Gastrocnemius medialis (tissue), 4 donors: ENCODE results near the gene MTIF2. TPM values are rescaled to one million over a fixed set of nuclear protein-coding genes. Genes with fewer than 3 reads are reported as not detected.
"Not testable (repeated sequence)": the region's sequence is repeated elsewhere in the genome, so short reads cannot be mapped to it uniquely, and the experiment has no call there.

Experiments used
- ATAC-seq, 2 donors: fragments of 150-250 bp; one replicate each; pipeline ENCODE4 v1.9.1; 2016
- DNase-seq, 2 donors: peaks; one replicate each; pipeline ENCODE4 v3.0.0-alpha.2; 2019
- H3K27ac ChIP-seq, 4 donors: fragments of 200-600 bp; sonication (generic); 1 replicate in 1 of 4; 2 replicates in 3 of 4; pipeline ENCODE4 v1.5.1; 2016 to 2018; ENCODE audit warnings: mild to moderate bottlenecking in 2 of 4, moderate library complexity in 1 of 4
- H3K27me3 ChIP-seq, 3 donors: fragments of 200-600 bp; sonication (generic) in 2 of 3; 1 replicate in 1 of 3; 2 replicates in 2 of 3; pipeline versions ENCODE4 v1.5.1 to v1.6.0; 2016 to 2019; ENCODE audit warnings: mild to moderate bottlenecking in 1 of 3, moderate library complexity in 1 of 3
- H3K36me3 ChIP-seq, 2 donors: fragments of 200-600 bp; sonication (generic) in 1 of 2; one replicate each; pipeline ENCODE4 v1.5.1; 2017 to 2018
- H3K4me1 ChIP-seq, 2 donors: fragments of 200-600 bp; sonication (generic) in 1 of 2; one replicate each; pipeline ENCODE4 v1.5.1; 2016 to 2017; ENCODE audit warnings: mild to moderate bottlenecking in 2 of 2
- H3K4me3 ChIP-seq, 4 donors: fragments of 200-600 bp; sonication (generic) in 3 of 4; 1 replicate in 1 of 4; 2 replicates in 3 of 4; pipeline ENCODE4 v1.5.1; 2016 to 2019; ENCODE audit warnings: mild to moderate bottlenecking in 2 of 4
- H3K9me3 ChIP-seq, 3 donors: fragments of 200-600 bp; sonication (generic) in 2 of 3; 1 replicate in 1 of 3; 2 replicates in 2 of 3; pipeline ENCODE4 v1.5.1; 2016 to 2019
- CTCF ChIP-seq, 5 experiments: fragments of 450-650 bp in 3 of 5; fragments of 200-600 bp in 2 of 5; sonication (generic) in 2 of 5; IDR thresholded peaks in 4 of 5; conservative IDR thresholded peaks in 1 of 5; 1 replicate in 4 of 5; 2 replicates in 1 of 5; pipeline ENCODE4 v1.5.1; 2016 to 2019; ENCODE audit warnings: antibody characterized with exemption in 5 of 5, mild to moderate bottlenecking in 3 of 5, moderate library complexity in 3 of 5
- POLR2A ChIP-seq, 2 donors: fragments of 450-650 bp; IDR thresholded peaks; one replicate each; pipeline ENCODE4 v1.6.1; 2017; ENCODE audit warnings: antibody characterized with exemption in 2 of 2, mild to moderate bottlenecking in 2 of 2, moderate library complexity in 2 of 2
- in situ Hi-C, 4 donors: fragments of 200-750 bp; cut with MboI; loops; one replicate each; pipeline versions ENCODE4 v1.15.0 to v1.8.0; 2017; ENCODE audit warnings: low sequenced_read_pairs in 4 of 4
- intact Hi-C: fragments of 100-400 bp; cut with DNase I; formaldehyde crosslinking; loops from one replicate; pipeline ENCODE4 v1.15.1; 2023; ENCODE audit warnings: low total_unique reads
- total RNA-seq, 4 donors: library from RNA; depleted of rRNA; stranded (reverse); fragments of >200 nt; gene quantifications; one replicate each; pipeline versions ENCODE4 v1.1.0 to v1.2.3, GENCODE V29; 2016

The MTIF2 gene
- total RNA-seq, 4 donors from 2014 or later, result 23.0 to 42.5 (median 34.7) TPM

GRCh38 chr2:55269645-55269990 lies 587 bp upstream of the MTIF2 start:
- H3K27me3 ChIP-seq, result no peaks in the 10 kb centered on the region
- in situ Hi-C loops (no loop called here), intact Hi-C loops (loop anchor here (1.0 to 5.0 kb wide), 4 partner anchors 37 to 248 kb away; partner anchors contain the start of genes CCDC88A, CFAP36, CLHC1 and RPS27A)
- H3K36me3 ChIP-seq, result peaks cover 0 to 26% of the 10 kb centered on the region in 2 donors
- no peak for DNase-seq
- H3K4me3 ChIP-seq, result peak overlapping the region; percentile 75 to 83 (median 79)
- peaks cover 6 to 16% of the 10 kb centered on the region in 2 donors for H3K4me1 ChIP-seq
- no peak for TF ChIP-seq CTCF (IDR thresholded peaks at IDR 0.05 in 4 of 5, conservative IDR thresholded peaks at IDR 0.05 in 1 of 5)
- no peak for TF ChIP-seq POLR2A (IDR thresholded peaks at IDR 0.05)
- no peaks in the 10 kb centered on the region for H3K9me3 ChIP-seq
- peak in 1 of 2 donors; percentile 20 for ATAC-seq
- peak overlapping the region; percentile 81 to 93 (median 88) for H3K27ac ChIP-seq

- Histone ChIP-seq H3K27ac (peak overlapping the region; percentile 81 to 93 (median 88)), H3K36me3 (peaks cover 0 to 38% of the 10 kb centered on the region in 2 donors), H3K9me3 (no peaks in the 10 kb centered on the region), H3K4me1 (peaks cover 6 to 16% of the 10 kb centered on the region in 2 donors), H3K27me3 (no peaks in the 10 kb centered on the region), H3K4me3 (peak overlapping the region; percentile 75 to 83 (median 79))
- peak in 1 of 2 donors; percentile 22 for ATAC-seq
- DNase-seq, result no peak
- intact Hi-C loops (loop anchor here (5.0 kb wide), 2 partner anchors 149 to 249 kb away; partner anchors contain the start of genes CCDC88A and CFAP36), in situ Hi-C loops (no loop called here)
- no peak for TF ChIP-seq CTCF (IDR thresholded peaks at IDR 0.05 in 4 of 5, conservative IDR thresholded peaks at IDR 0.05 in 1 of 5)
- no peak for TF ChIP-seq POLR2A (IDR thresholded peaks at IDR 0.05)
Observed at GRCh38 chr2:55268288-55268906, 634 bp downstream of the MTIF2 start.

- H3K27ac ChIP-seq, ATAC-seq, DNase-seq, H3K4me3 ChIP-seq, H3K9me3 ChIP-seq, H3K27me3 ChIP-seq, intact Hi-C loops, in situ Hi-C loops, H3K4me1 ChIP-seq: not testable (repeated sequence)
- peaks cover 0 to 74% of the 10 kb centered on the region in 2 donors for H3K36me3 ChIP-seq
Observed at GRCh38 chr2:55259586-55259985, 9.4 kb downstream of the MTIF2 start.

- TF ChIP-seq POLR2A (IDR thresholded peaks at IDR 0.05) (no peak), CTCF (IDR thresholded peaks at IDR 0.05 in 4 of 5, conservative IDR thresholded peaks at IDR 0.05 in 1 of 5) (no peak)
- Histone ChIP-seq H3K4me3 (no peak overlapping the region), H3K9me3 (no peaks in the 10 kb centered on the region), H3K27me3 (no peaks in the 10 kb centered on the region), H3K27ac (no peak overlapping the region), H3K4me1 (no peaks in the 10 kb centered on the region), H3K36me3 (peaks cover 0 to 63% of the 10 kb centered on the region in 2 donors)
- intact Hi-C loops (no loop called here), in situ Hi-C loops (no loop called here)
- no peak for DNase-seq
- no peak for ATAC-seq
Observed at GRCh38 chr2:55252832-55253231, 16.2 kb downstream of the MTIF2 start.

- in situ Hi-C loops, result no loop called here
Observed at GRCh38 chr2:55247025-55247424, 22.0 kb downstream of the MTIF2 start.

More at GRCh38 chr2:55247025-55247424, 22.0 kb downstream of the MTIF2 start:
- peaks cover 0 to 89% of the 10 kb centered on the region in 2 donors for H3K36me3 ChIP-seq
- no peaks in the 10 kb centered on the region for H3K9me3 ChIP-seq
- no peak overlapping the region for H3K27ac ChIP-seq
- no peaks in the 10 kb centered on the region for H3K27me3 ChIP-seq
- ATAC-seq (no peak), DNase-seq (no peak)
- intact Hi-C loops, result no loop called here
- TF ChIP-seq POLR2A (IDR thresholded peaks at IDR 0.05) (no peak), CTCF (IDR thresholded peaks at IDR 0.05 in 4 of 5, conservative IDR thresholded peaks at IDR 0.05 in 1 of 5) (no peak)
- no peaks in the 10 kb centered on the region for H3K4me1 ChIP-seq
- no peak overlapping the region for H3K4me3 ChIP-seq
